Measurements from ENCODE around the gene HDAC4.

- TF ChIP-seq CTCF (IDR thresholded peaks at IDR 0.05): no peak
- TF ChIP-seq EZH2 (IDR thresholded peaks at IDR 0.05; ENCODE audit: borderline replicate concordance, insufficient read depth, low read depth, low read length, poor library complexity, severe bottlenecking): no peak
Measured at GRCh38 chr2:239009589-239009961, 391.2 kb downstream of the HDAC4 start.
